HT1080 (cell line): ENCODE results near the gene SKI. TPM values are rescaled to one million over a fixed set of nuclear protein-coding genes. Genes with fewer than 3 reads are reported as not detected.

ENCODE experiments used
- total RNA-seq: library from RNA; depleted of rRNA; stranded (reverse); fragments of >200 nt; shearing (Covaris generic); gene quantifications from 2 replicates; pipeline ENCODE4 v1.2.3, GENCODE V29; 2014; rRNA removed

SKI gene
- total RNA-seq, 1 experiment from 2014 or later = 18.0 TPM

Other genes with a start within 250 kb of the SKI start
- gene CFAP74, start 224.5 kb upstream of the SKI start, total RNA-seq = not detected in 2 replicates
- gene GABRD, start 209.0 kb upstream of the SKI start, total RNA-seq = 0.13 TPM in 1 of 2 replicates, not detected in the other
- 0.17 TPM in 1 of 2 replicates, not detected in the other for gene PRKCZ, start 177.9 kb upstream of the SKI start, total RNA-seq
- 38.4 and 51.9 TPM in 2 replicates for gene FAAP20, start 33.5 kb upstream of the SKI start, total RNA-seq
- gene MORN1, start 163.2 kb downstream of the SKI start, total RNA-seq = 5.6 and 9.4 TPM in 2 replicates
- gene RER1, start 163.5 kb downstream of the SKI start, total RNA-seq = 149 and 174 TPM in 2 replicates
- gene PEX10, start 184.2 kb downstream of the SKI start, total RNA-seq = 22.5 and 25.6 TPM in 2 replicates
- 0.10 and 1.8 TPM in 2 replicates for gene PLCH2, start 248.0 kb downstream of the SKI start, total RNA-seq